HepG2 (cell line): ENCODE results near the gene METTL21C.

Source experiments
- EED ChIP-seq: sonication (generic); formaldehyde crosslinking; IDR thresholded peaks from 2 replicates; pipeline ENCODE4 v1.5.0; 2020; ENCODE audit warnings: mild to moderate bottlenecking, missing genetic modification reagents
- ELF1 ChIP-seq: sonication (generic); formaldehyde crosslinking; IDR thresholded peaks from 2 replicates; pipeline ENCODE4 v1.4.0; 2020; ENCODE audit warnings: missing genetic modification reagents
- EP300 ChIP-seq, 3 experiments: sonication (generic) in 1 of 3; formaldehyde crosslinking in 1 of 3; IDR thresholded peaks; 2 replicates each; pipeline versions ENCODE4 v1.5.1 to v1.6.1; 2011 to 2020; ENCODE audit warnings: low read depth in 2 of 3, low read length in 2 of 3, borderline replicate concordance in 1 of 3, improper control_type of control experiment in 1 of 3, mild to moderate bottlenecking in 1 of 3, missing genetic modification reagents in 1 of 3, moderate library complexity in 1 of 3
- ETV6 ChIP-seq: sonication (generic); formaldehyde crosslinking; conservative IDR thresholded peaks from 2 replicates; pipeline ENCODE4 v1.4.0; 2020; ENCODE audit warnings: missing genetic modification reagents
- NFE2 ChIP-seq: sonication (generic); formaldehyde crosslinking; IDR thresholded peaks from 2 replicates; pipeline ENCODE4 v1.4.0; 2020; ENCODE audit warnings: missing genetic modification reagents
- SMAD1 ChIP-seq: sonication (generic); formaldehyde crosslinking; IDR thresholded peaks from 2 replicates; pipeline ENCODE4 v1.4.0; 2020; ENCODE audit warnings: missing genetic modification reagents, low read depth, mild to moderate bottlenecking, borderline replicate concordance
- TRIM24 ChIP-seq: sonication (generic); formaldehyde crosslinking; IDR thresholded peaks from 2 replicates; pipeline ENCODE4 v1.8.0; 2022; ENCODE audit warnings: mild to moderate bottlenecking, missing genetic modification reagents
- ZNF274 ChIP-seq: sonication (generic); formaldehyde crosslinking; IDR thresholded peaks from 2 replicates; pipeline ENCODE4 v1.5.1; 2020; ENCODE audit warnings: mild to moderate bottlenecking, missing genetic modification reagents
- ZNF556 ChIP-seq: sonication (generic); formaldehyde crosslinking; IDR thresholded peaks from 2 replicates; pipeline ENCODE4 v1.4.0; 2020; ENCODE audit warnings: mild to moderate bottlenecking, missing genetic modification reagents, borderline replicate concordance
- TF ChIP-seq, protein P1 (sequence below): sonication (generic); formaldehyde crosslinking; IDR thresholded peaks from 2 replicates; pipeline ENCODE4 v1.4.0; 2020; ENCODE audit warnings: missing genetic modification reagents, mild to moderate bottlenecking, borderline replicate concordance
- TF ChIP-seq, protein P2 (sequence below): sonication (generic); formaldehyde crosslinking; IDR thresholded peaks from 2 replicates; pipeline ENCODE4 v1.8.0; 2022; ENCODE audit warnings: missing genetic modification reagents, mild to moderate bottlenecking, moderate library complexity, borderline replicate concordance
- TF ChIP-seq, protein P3 (sequence below): sonication (generic); formaldehyde crosslinking; IDR thresholded peaks from 2 replicates; pipeline ENCODE4 v1.5.0; 2020; ENCODE audit warnings: mild to moderate bottlenecking, missing genetic modification reagents, moderate library complexity
- TF ChIP-seq, protein P4 (sequence below), 2 experiments: fragments of 450-650 bp in 1 of 2; sonication (generic) in 1 of 2; formaldehyde crosslinking in 1 of 2; IDR thresholded peaks; 2 replicates each; pipeline versions ENCODE4 v1.6.1 to v1.8.0; 2016 to 2022; ENCODE audit warnings: antibody characterized with exemption in 1 of 2, mild to moderate bottlenecking in 1 of 2, missing genetic modification reagents in 1 of 2

DNA sequence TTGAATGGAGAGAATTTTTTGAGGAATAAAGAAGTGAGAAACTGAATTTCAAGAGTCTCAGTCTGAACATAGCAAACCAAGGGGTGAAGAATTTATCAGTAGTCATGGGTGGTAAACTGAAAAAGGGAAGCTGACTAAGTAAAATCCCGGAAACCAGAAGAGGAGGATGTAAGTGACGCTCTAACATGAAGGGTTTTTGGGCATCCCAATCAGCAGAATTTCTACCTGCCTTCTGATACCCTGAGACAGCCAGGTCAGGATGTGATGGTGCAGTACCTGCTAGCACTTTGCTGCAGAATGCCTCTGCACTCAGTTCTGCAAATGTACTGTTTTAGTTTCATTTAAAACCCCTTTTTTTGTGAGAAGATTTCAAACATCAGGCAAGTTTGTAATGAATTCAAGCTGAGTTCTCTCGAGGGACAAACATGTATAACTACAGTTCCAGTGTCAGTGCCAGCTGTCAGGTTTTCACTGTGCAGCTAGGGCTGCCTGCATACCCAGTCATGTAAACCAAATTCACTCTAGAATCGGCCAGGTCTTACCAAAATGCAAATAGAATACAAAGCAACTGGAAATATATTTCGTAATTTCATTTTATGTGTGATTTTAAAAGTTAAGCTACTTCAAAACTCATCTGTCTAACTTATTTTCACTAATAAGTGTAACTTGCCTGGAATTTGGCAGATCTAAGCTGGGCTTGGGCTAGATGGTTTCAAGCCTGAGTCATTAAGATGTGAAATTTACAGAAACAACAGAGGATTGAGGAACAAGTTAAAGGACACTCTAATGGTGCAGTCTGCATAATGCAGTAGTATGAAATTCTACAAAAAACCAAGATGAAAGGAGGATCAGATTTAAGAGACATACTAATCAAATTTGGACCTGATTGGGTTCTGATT is 13.8 kb downstream of the METTL21C start:
- TF ChIP-seq NFE2 (CRISPR knock-in tag) (no peak), ETV6 (CRISPR knock-in tag) (no peak), EED (no peak), SMAD1 (CRISPR knock-in tag) (no peak), ZNF274 (CRISPR knock-in tag) (no peak), EP300 (IDR thresholded peaks at IDR 0.05; ENCODE audit: low read depth in 2 of 2, low read length in 2 of 2) (no peak), EP300 (CRISPR knock-in tag; IDR thresholded peaks at IDR 0.05; ENCODE audit: borderline replicate concordance) (no peak), ELF1 (CRISPR knock-in tag) (no peak), ZNF556 (no peak), TRIM24 (CRISPR knock-in tag) (no peak)
- TF ChIP-seq, protein P1, sequence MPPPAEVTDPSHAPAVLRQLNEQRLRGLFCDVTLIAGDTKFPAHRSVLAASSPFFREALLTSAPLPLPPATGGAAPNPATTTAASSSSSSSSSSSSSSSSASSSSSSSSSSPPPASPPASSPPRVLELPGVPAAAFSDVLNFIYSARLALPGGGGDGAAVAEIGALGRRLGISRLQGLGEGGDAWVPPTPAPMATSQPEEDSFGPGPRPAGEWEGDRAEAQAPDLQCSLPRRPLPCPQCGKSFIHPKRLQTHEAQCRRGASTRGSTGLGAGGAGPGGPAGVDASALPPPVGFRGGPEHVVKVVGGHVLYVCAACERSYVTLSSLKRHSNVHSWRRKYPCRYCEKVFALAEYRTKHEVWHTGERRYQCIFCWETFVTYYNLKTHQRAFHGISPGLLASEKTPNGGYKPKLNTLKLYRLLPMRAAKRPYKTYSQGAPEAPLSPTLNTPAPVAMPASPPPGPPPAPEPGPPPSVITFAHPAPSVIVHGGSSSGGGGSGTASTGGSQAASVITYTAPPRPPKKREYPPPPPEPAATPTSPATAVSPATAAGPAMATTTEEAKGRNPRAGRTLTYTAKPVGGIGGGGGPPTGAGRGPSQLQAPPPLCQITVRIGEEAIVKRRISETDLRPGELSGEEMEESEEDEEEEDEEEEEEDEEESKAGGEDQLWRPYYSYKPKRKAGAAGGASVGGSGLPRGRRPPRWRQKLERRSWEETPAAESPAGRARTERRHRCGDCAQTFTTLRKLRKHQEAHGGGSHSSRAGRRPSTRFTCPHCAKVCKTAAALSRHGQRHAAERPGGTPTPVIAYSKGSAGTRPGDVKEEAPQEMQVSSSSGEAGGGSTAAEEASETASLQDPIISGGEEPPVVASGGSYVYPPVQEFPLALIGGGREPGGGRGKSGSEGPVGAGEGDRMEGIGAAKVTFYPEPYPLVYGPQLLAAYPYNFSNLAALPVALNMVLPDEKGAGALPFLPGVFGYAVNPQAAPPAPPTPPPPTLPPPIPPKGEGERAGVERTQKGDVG (CRISPR knock-in tag), result no peak
- TF ChIP-seq, protein P2, sequence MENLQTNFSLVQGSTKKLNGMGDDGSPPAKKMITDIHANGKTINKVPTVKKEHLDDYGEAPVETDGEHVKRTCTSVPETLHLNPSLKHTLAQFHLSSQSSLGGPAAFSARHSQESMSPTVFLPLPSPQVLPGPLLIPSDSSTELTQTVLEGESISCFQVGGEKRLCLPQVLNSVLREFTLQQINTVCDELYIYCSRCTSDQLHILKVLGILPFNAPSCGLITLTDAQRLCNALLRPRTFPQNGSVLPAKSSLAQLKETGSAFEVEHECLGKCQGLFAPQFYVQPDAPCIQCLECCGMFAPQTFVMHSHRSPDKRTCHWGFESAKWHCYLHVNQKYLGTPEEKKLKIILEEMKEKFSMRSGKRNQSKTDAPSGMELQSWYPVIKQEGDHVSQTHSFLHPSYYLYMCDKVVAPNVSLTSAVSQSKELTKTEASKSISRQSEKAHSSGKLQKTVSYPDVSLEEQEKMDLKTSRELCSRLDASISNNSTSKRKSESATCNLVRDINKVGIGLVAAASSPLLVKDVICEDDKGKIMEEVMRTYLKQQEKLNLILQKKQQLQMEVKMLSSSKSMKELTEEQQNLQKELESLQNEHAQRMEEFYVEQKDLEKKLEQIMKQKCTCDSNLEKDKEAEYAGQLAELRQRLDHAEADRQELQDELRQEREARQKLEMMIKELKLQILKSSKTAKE, result no peak
- TF ChIP-seq, protein P3, sequence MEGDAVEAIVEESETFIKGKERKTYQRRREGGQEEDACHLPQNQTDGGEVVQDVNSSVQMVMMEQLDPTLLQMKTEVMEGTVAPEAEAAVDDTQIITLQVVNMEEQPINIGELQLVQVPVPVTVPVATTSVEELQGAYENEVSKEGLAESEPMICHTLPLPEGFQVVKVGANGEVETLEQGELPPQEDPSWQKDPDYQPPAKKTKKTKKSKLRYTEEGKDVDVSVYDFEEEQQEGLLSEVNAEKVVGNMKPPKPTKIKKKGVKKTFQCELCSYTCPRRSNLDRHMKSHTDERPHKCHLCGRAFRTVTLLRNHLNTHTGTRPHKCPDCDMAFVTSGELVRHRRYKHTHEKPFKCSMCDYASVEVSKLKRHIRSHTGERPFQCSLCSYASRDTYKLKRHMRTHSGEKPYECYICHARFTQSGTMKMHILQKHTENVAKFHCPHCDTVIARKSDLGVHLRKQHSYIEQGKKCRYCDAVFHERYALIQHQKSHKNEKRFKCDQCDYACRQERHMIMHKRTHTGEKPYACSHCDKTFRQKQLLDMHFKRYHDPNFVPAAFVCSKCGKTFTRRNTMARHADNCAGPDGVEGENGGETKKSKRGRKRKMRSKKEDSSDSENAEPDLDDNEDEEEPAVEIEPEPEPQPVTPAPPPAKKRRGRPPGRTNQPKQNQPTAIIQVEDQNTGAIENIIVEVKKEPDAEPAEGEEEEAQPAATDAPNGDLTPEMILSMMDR (CRISPR knock-in tag), result no peak
- TF ChIP-seq, protein P4, sequence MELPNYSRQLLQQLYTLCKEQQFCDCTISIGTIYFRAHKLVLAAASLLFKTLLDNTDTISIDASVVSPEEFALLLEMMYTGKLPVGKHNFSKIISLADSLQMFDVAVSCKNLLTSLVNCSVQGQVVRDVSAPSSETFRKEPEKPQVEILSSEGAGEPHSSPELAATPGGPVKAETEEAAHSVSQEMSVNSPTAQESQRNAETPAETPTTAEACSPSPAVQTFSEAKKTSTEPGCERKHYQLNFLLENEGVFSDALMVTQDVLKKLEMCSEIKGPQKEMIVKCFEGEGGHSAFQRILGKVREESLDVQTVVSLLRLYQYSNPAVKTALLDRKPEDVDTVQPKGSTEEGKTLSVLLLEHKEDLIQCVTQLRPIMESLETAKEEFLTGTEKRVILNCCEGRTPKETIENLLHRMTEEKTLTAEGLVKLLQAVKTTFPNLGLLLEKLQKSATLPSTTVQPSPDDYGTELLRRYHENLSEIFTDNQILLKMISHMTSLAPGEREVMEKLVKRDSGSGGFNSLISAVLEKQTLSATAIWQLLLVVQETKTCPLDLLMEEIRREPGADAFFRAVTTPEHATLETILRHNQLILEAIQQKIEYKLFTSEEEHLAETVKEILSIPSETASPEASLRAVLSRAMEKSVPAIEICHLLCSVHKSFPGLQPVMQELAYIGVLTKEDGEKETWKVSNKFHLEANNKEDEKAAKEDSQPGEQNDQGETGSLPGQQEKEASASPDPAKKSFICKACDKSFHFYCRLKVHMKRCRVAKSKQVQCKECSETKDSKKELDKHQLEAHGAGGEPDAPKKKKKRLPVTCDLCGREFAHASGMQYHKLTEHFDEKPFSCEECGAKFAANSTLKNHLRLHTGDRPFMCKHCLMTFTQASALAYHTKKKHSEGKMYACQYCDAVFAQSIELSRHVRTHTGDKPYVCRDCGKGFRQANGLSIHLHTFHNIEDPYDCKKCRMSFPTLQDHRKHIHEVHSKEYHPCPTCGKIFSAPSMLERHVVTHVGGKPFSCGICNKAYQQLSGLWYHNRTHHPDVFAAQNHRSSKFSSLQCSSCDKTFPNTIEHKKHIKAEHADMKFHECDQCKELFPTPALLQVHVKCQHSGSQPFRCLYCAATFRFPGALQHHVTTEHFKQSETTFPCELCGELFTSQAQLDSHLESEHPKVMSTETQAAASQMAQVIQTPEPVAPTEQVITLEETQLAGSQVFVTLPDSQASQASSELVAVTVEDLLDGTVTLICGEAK (IDR thresholded peaks at IDR 0.05), result no peak
- TF ChIP-seq, protein P4 (CRISPR knock-in tag; IDR thresholded peaks at IDR 0.05), result no peak
